Kidney (tissue), 14 donors: ENCODE measurements around the gene ZBTB32. TPM values are rescaled to one million over a fixed set of nuclear protein-coding genes. Genes with fewer than 3 reads are reported as not detected.
A peak's percentile ranks its signal among the peaks of the same experiment; 100 is the strongest.

Source experiments
- DNase-seq, 5 donors: peaks; one replicate each; pipeline ENCODE4 v3.0.0-alpha.2; 2013 to 2020
- FAIRE-seq: peaks from 2 replicates; lab custom pipeline; 2012; peaks lifted over from hg19 to GRCh38; lab: Jason Lieb, UNC
- H3K27ac ChIP-seq, 2 donors: one replicate each; pipeline ENCODE4 v1.7.0; 2013; ENCODE audit warnings: low read depth in 2 of 2, low read length in 2 of 2, inconsistent platforms in 1 of 2
- H3K27me3 ChIP-seq: one replicate; pipeline ENCODE4 v1.7.1; 2013; ENCODE audit warnings: low read length, inconsistent platforms; ENCODE audit not compliant: control insufficient read depth, insufficient read depth
- H3K36me3 ChIP-seq, 3 donors: one replicate each; pipeline versions ENCODE4 v1.7.0 to v1.7.1; 2013; ENCODE audit warnings: low read length in 3 of 3, control low read depth in 1 of 3, inconsistent platforms in 1 of 3; ENCODE audit not compliant: insufficient read depth in 3 of 3, control insufficient read depth in 2 of 3
- H3K4me1 ChIP-seq, 3 donors: one replicate each; pipeline versions ENCODE4 v1.7.0 to v1.7.1; 2013; ENCODE audit warnings: low read length in 3 of 3, inconsistent platforms in 1 of 3, low read depth in 1 of 3; ENCODE audit not compliant: control insufficient read depth in 2 of 3, insufficient read depth in 2 of 3
- H3K4me3 ChIP-seq, 3 donors: one replicate each; pipeline versions ENCODE4 v1.7.0 to v1.8.1; 2013; ENCODE audit warnings: low read length in 3 of 3, control low read depth in 1 of 3, inconsistent platforms in 1 of 3
- H3K9ac ChIP-seq, 3 donors: one replicate each; pipeline versions ENCODE4 v1.7.0 to v1.7.1; 2013; ENCODE audit warnings: low read length in 3 of 3, control low read depth in 1 of 3, inconsistent platforms in 1 of 3
- H3K9me3 ChIP-seq, 3 donors: one replicate each; pipeline versions ENCODE4 v1.7.0 to v1.7.1; 2013; ENCODE audit warnings: low read length in 3 of 3, control low read depth in 1 of 3, inconsistent platforms in 1 of 3; ENCODE audit not compliant: control insufficient read depth in 2 of 3, insufficient read depth in 1 of 3
- CTCF ChIP-seq: IDR thresholded peaks from 3 replicates; pipeline ENCODE4 v1.5.1; 2012; ENCODE audit warnings: mild to moderate bottlenecking, moderate library complexity, borderline replicate concordance; ENCODE audit not compliant: insufficient read depth; ENCODE audit errors: extremely low read depth
- intact Hi-C: fragments of 100-400 bp; cut with DNase I; formaldehyde crosslinking; loops from one replicate; pipeline ENCODE4 v1.11.1; 2022
- polyA plus RNA-seq: library from polyadenylated mRNA; stranded (reverse); fragments of 350-450 nt; fragmentation: Illumina TruSeq; extraction: RNeasy Lipid Tissue Mini Kit (QIAGEN cat#74804); gene quantifications from one replicate; pipeline ENCODE4 v1.2.3, GENCODE V29; 2014; ENCODE audit warnings: low read depth, low replicate concordance; ENCODE audit not compliant: insufficient read depth
- total RNA-seq: library from RNA; stranded (reverse); fragmentation: NEBNext Ultra II Directional; extraction: Animal tissue kit (Norgen Biotek cat#: 25700); gene quantifications from one replicate; pipeline ENCODE4 v1.2.1, GENCODE V29; 2021
- donor health status: control.
- donor health status: control.
- donor health status: control.
- donor health status: control.
- donor health status: control.
- donor health status: DM: yes; HTN: yes; CAD: no.
- donor health status: Normal renal cell carcinoma (clear cell type).

ZBTB32 gene
- total and polyA plus RNA-seq, 2 donors from 2014 or later, result 1.8 TPM; not detected in 1

GRCh38 chr19:35744430-35745327 is 40.3 kb downstream of the ZBTB32 start:
- DNase-seq (peak; percentile 97 to 99 (median 98)), FAIRE-seq (no peak)
- no peaks in the 10 kb centered on the region for H3K9me3 ChIP-seq
- TF ChIP-seq CTCF, result no peak
- intact Hi-C loops, result no loop called here
- peak overlapping the region in 2 of 3 donors; percentile 61 to 90 for H3K9ac ChIP-seq
- H3K27ac ChIP-seq, result peak overlapping the region; percentile 99 to 100
- peaks cover 2 to 24% (median 9%) of the 10 kb centered on the region in 3 donors for H3K4me1 ChIP-seq
- no peaks in the 10 kb centered on the region for H3K36me3 ChIP-seq
- H3K4me3 ChIP-seq, result peak overlapping the region; percentile 79 to 99 (median 94)
- H3K27me3 ChIP-seq, result no peaks in the 10 kb centered on the region

- intact Hi-C loops, result no loop called here
- peak within 1 kb of the TSS; percentile 94 to 99 (median 94) for H3K4me3 ChIP-seq
- H3K9me3 ChIP-seq, result no peaks in the 10 kb centered on the region
- FAIRE-seq (peak; percentile 68), DNase-seq (peak; percentile 98 to 100 (median 99))
- H3K27me3 ChIP-seq, result no peaks in the 10 kb centered on the region
- H3K9ac ChIP-seq, result peak within 1 kb of the TSS; percentile 63 to 98 (median 77)
- H3K36me3 ChIP-seq, result no peaks in the 10 kb centered on the region
- H3K27ac ChIP-seq, result peak within 1 kb of the TSS; percentile 99 to 100
- TF ChIP-seq CTCF, result peak; percentile 7
- H3K4me1 ChIP-seq, result peaks cover 2 to 22% (median 9%) of the 10 kb centered on the region in 3 donors
These were observed 41.1 kb downstream of the ZBTB32 start, which contains the start of the genes PSENEN and U2AF1L4 for GRCh38 chr19:35745328-35746086. TSS of gene PSENEN (plus strand) at chr19:35745651. CDS start at chr19:35745931, 280 bp downstream. TSS of gene U2AF1L4 (minus strand) at chr19:35745418. CDS start at chr19:35745391, 27 bp downstream.

GRCh38 chr19:35746087-35746462 is 41.7 kb downstream of the ZBTB32 start:
- H3K9ac ChIP-seq, result peak overlapping the region; percentile 63 to 98 (median 77)
- no peaks in the 10 kb centered on the region for H3K27me3 ChIP-seq
- no peak for FAIRE-seq
- peaks cover 2 to 18% (median 9%) of the 10 kb centered on the region in 3 donors for H3K4me1 ChIP-seq
- H3K27ac ChIP-seq, result peak overlapping the region in 1 of 2 donors; percentile 79
- DNase-seq, result no peak
- H3K9me3 ChIP-seq, result no peaks in the 10 kb centered on the region
- no peak for TF ChIP-seq CTCF
- intact Hi-C loops, result no loop called here
- H3K36me3 ChIP-seq, result no peaks in the 10 kb centered on the region
- H3K4me3 ChIP-seq, result peak overlapping the region; percentile 94 to 99 (median 94)
